Right cardiac atrium (tissue), 5 donors: ENCODE measurements around the gene RAB11FIP3. TPM values are rescaled to one million over a fixed set of nuclear protein-coding genes. Genes with fewer than 3 reads are reported as not detected.

Experiments
- ATAC-seq, 2 donors: fragments of 200-7000 bp; cut with Tn5 transposase; one replicate each; pipeline versions ENCODE4 v1.8.0 to v1.9.1; 2020; ENCODE audit warnings: moderate library complexity in 2 of 2, mild to moderate bottlenecking in 1 of 2
- DNase-seq, 3 donors: peaks; one replicate each; pipeline ENCODE4 v3.0.0-alpha.2; 2020
- H3K27ac ChIP-seq: one replicate; pipeline ENCODE4 v1.5.1; 2013; ENCODE audit warnings: mild to moderate bottlenecking, low read length, control low read depth, moderate library complexity
- H3K27me3 ChIP-seq: one replicate; pipeline ENCODE4 v1.6.1; 2013; ENCODE audit not compliant: control insufficient read depth, insufficient read depth
- H3K4me1 ChIP-seq: one replicate; pipeline ENCODE4 v1.6.1; 2013; ENCODE audit warnings: low read length; ENCODE audit not compliant: control insufficient read depth, insufficient read depth
- H3K4me3 ChIP-seq: one replicate; pipeline ENCODE4 v1.5.1; 2013; ENCODE audit warnings: low read length, control low read depth
- H3K9me3 ChIP-seq: one replicate; pipeline ENCODE4 v1.6.1; 2013; ENCODE audit warnings: low read length; ENCODE audit not compliant: control insufficient read depth
- WGBS: extraction: QIAGEN DNeasy Blood & Tissue Kit; methylation state at CpG from one replicate; pipeline ENCODE4 v1.1.7; 2013; 5-methylcytosine and 5-hydroxymethylcytosine counted together
- intact Hi-C, 4 donors: fragments of 100-400 bp; cut with DNase I; formaldehyde crosslinking; loops; one replicate each; pipeline versions ENCODE4 v1.11.0 to v1.14.0; 2022 to 2023
- polyA plus RNA-seq: library from polyadenylated mRNA; stranded (reverse); fragments of 200-250 nt; gene quantifications from one replicate; pipeline ENCODE4 v1.2.3, GENCODE V29; 2013
- total RNA-seq, 4 donors: library from RNA; stranded (reverse); fragmentation: NEBNext Ultra II Directional; extraction: Animal tissue kit (Norgen Biotek cat#: 25700); gene quantifications; one replicate each; pipeline ENCODE4 v1.2.1, GENCODE V29; 2021
- donor health status: healthy with polysubstance abuse.
- donor health status: DM: no; HTN: yes; CAD: no.
- donor health status: DM: no; HTN: no; CAD: no.
- donor health status: DM: no; HTN: yes; CAD: no; lungs with severe emphysema.
- donor health status: DM: yes; HTN: yes; CAD: no.

Gene RAB11FIP3
- total and polyA plus RNA-seq, 5 donors = 25.1 to 44.6 (median 34.2) TPM

- Histone ChIP-seq H3K9me3 (no peaks in the 10 kb centered on the region), H3K27ac (no peak overlapping the region), H3K4me1 (no peaks in the 10 kb centered on the region), H3K27me3 (no peaks in the 10 kb centered on the region), H3K4me3 (no peak overlapping the region)
- ATAC-seq = no peak
- 27% methylated on average over 3 of the region's 3 CpGs for WGBS
- no peak for DNase-seq
- intact Hi-C loops = loop anchor here in 1 of 4 donors (5.0 to 10.0 kb wide), 2 partner anchors 131 to 269 kb away; partner anchors contain the start of genes CAPN15 and RHOT2
These were observed 29.2 kb upstream of the RAB11FIP3 start for GRCh38 chr16:396199-396598.

GRCh38 chr16:396605-397004 is 28.8 kb upstream of the RAB11FIP3 start:
- no peaks in the 10 kb centered on the region for H3K9me3 ChIP-seq
- H3K27me3 ChIP-seq = no peaks in the 10 kb centered on the region
- intact Hi-C loops = loop anchor here in 1 of 4 donors (5.0 to 10.0 kb wide), 2 partner anchors 131 to 268 kb away; partner anchors contain the start of genes CAPN15 and RHOT2
- no peaks in the 10 kb centered on the region for H3K4me1 ChIP-seq
- 2% methylated on average over 22 of the region's 22 CpGs for WGBS
- ATAC-seq (peak; percentile 27 to 39), DNase-seq (peak; percentile 68 to 85 (median 82))
- H3K4me3 ChIP-seq = peak overlapping the region; percentile 75
- peak overlapping the region; percentile 32 for H3K27ac ChIP-seq

DNA sequence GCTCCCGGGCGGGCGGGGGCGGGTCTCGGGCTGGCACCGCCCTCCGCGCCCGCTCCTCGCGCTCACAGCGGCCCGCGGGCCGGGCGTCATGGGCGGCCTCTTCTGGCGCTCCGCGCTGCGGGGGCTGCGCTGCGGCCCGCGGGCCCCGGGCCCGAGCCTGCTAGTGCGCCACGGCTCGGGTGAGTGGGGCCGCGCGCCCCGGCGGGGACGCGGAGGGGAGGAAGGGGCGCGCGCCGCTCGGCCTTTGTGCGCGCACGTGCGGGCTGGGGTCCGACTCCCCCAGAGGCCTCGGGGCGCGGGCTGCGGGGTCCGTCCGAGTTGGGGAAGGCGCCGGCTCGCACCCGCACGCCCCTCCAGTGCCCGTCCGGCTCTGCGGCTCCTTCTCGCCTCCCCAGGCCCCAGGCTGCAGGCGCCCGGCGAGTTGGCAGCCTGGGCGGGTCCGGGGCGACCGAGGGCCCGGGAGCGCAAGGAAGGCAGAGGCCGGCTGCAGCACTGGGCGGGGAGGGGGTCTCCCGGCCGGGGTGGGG is 28.3 kb upstream of the RAB11FIP3 start, which contains the start of gene NME4:
Gene NME4, plus strand, starts transcription at position 65 of the 527 bp plus-strand sequence. Its CDS starts 24 bp downstream, at position 89.
- H3K4me1 ChIP-seq = no peaks in the 10 kb centered on the region
- under 1% methylated on average over 75 of the region's 75 CpGs for WGBS
- no peaks in the 10 kb centered on the region for H3K9me3 ChIP-seq
- H3K27me3 ChIP-seq = no peaks in the 10 kb centered on the region
- DNase-seq (peak; percentile 58 to 79 (median 77)), ATAC-seq (no peak)
- peak within 1 kb of the TSS; percentile 75 for H3K4me3 ChIP-seq
- H3K27ac ChIP-seq = peak within 1 kb of the TSS; percentile 32
- intact Hi-C loops = loop anchor here in 1 of 4 donors (5.0 to 10.0 kb wide), 2 partner anchors 130 to 268 kb away; partner anchors contain the start of genes CAPN15 and RHOT2

GRCh38 chr16:397736-398332 is 27.6 kb upstream of the RAB11FIP3 start:
- WGBS = 18% methylated on average over 29 of the region's 29 CpGs
- peak; percentile 18 to 34 for ATAC-seq
- no peaks in the 10 kb centered on the region for H3K27me3 ChIP-seq
- H3K9me3 ChIP-seq = no peaks in the 10 kb centered on the region
- intact Hi-C loops = loop anchor here in 1 of 4 donors (5.0 to 10.0 kb wide), 2 partner anchors 129 to 267 kb away; partner anchors contain the start of genes CAPN15 and RHOT2
- H3K27ac ChIP-seq = peak overlapping the region; percentile 14
- H3K4me3 ChIP-seq = no peak overlapping the region
- peak; percentile 72 to 91 (median 90) for DNase-seq
- no peaks in the 10 kb centered on the region for H3K4me1 ChIP-seq

- Histone ChIP-seq H3K27ac (no peak overlapping the region), H3K4me1 (no peaks in the 10 kb centered on the region), H3K9me3 (no peaks in the 10 kb centered on the region), H3K27me3 (no peaks in the 10 kb centered on the region), H3K4me3 (no peak overlapping the region)
- intact Hi-C loops = loop anchor here in 1 of 4 donors (5.0 to 10.0 kb wide), 2 partner anchors 129 to 266 kb away; partner anchors contain the start of genes CAPN15 and RHOT2
- ATAC-seq (no peak), DNase-seq (peak in 1 of 3 donors; percentile 62)
- 83% methylated on average over 24 of the region's 24 CpGs for WGBS
These were observed 26.7 kb upstream of the RAB11FIP3 start for GRCh38 chr16:398561-399339.

- intact Hi-C loops = loop anchor here in 1 of 4 donors (5.0 to 10.0 kb wide), 2 partner anchors 128 to 265 kb away; partner anchors contain the start of genes CAPN15 and RHOT2
- H3K27me3 ChIP-seq = no peaks in the 10 kb centered on the region
- no peak overlapping the region for H3K27ac ChIP-seq
- no peak overlapping the region for H3K4me3 ChIP-seq
- no peaks in the 10 kb centered on the region for H3K9me3 ChIP-seq
- 83% methylated on average over 22 of the region's 22 CpGs for WGBS
- no peaks in the 10 kb centered on the region for H3K4me1 ChIP-seq
- ATAC-seq (no peak), DNase-seq (peak in 1 of 3 donors; percentile 47)
These were observed 26.0 kb upstream of the RAB11FIP3 start for GRCh38 chr16:399340-400019.

- H3K9me3 ChIP-seq = no peaks in the 10 kb centered on the region
- H3K27ac ChIP-seq = no peak overlapping the region
- peak in 1 of 3 donors; percentile 63 for DNase-seq
- 70% methylated on average over 10 of the region's 10 CpGs for WGBS
- no peak for ATAC-seq
- intact Hi-C loops = no loop called here
- H3K4me1 ChIP-seq = no peaks in the 10 kb centered on the region
- H3K4me3 ChIP-seq = no peak overlapping the region
- no peaks in the 10 kb centered on the region for H3K27me3 ChIP-seq
These were observed 25.3 kb upstream of the RAB11FIP3 start for GRCh38 chr16:400061-400591.

GRCh38 chr16:401468-402348 is 23.7 kb upstream of the RAB11FIP3 start, which contains the start of gene DECR2:
TSS of gene DECR2 (plus strand) at chr16:401885. CDS start at chr16:401964, 79 bp downstream.
- ATAC-seq = peak; percentile 91 to 93
- under 1% methylated on average over 91 of the region's 91 CpGs for WGBS
- intact Hi-C loops = no loop called here
- Histone ChIP-seq H3K27ac (peak within 1 kb of the TSS; percentile 94), H3K4me3 (peak within 1 kb of the TSS; percentile 82), H3K4me1 (no peaks in the 10 kb centered on the region), H3K9me3 (no peaks in the 10 kb centered on the region), H3K27me3 (no peaks in the 10 kb centered on the region)
- peak; percentile 96 to 99 (median 99) for DNase-seq

DNA sequence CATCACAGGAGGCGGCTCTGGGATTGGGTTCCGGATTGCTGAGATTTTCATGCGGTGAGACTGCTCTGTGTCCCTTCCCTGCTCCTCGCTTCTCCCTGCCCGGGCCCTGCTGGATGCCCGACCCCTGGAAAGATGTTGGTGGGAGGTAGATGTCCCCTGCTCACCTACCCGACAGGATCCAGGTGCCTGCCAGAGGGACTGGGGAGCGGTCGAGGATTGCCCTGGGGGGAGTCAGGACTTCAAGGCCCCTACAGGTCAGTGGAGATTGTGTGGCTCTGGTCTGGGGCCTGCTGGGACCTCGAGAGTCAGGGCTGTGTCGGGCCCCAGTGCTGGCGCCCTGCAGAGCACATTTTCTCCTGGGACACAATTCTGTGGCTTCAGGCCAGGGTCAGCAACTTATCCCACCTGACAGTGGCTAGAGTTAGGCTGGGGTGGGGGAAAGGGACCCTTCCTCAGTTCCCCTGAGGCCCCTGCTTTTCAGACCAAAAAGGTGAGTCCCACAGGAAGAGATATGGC is 20.4 kb upstream of the RAB11FIP3 start:
- no peak for ATAC-seq
- intact Hi-C loops = no loop called here
- WGBS = 92% methylated on average over 12 of the region's 12 CpGs
- H3K27me3 ChIP-seq = no peaks in the 10 kb centered on the region
- no peak for DNase-seq
- no peak overlapping the region for H3K27ac ChIP-seq
- H3K9me3 ChIP-seq = no peaks in the 10 kb centered on the region
- no peaks in the 10 kb centered on the region for H3K4me1 ChIP-seq
- H3K4me3 ChIP-seq = no peak overlapping the region
